ENCODE data around the gene CACNA1S. TPM values are rescaled to one million over a fixed set of nuclear protein-coding genes. Genes with fewer than 3 reads are reported as not detected.

The CACNA1S gene
- polyA plus RNA-seq, 1 of the 3 experiments (the other 2 are of a cell fraction) = not detected

DNA sequence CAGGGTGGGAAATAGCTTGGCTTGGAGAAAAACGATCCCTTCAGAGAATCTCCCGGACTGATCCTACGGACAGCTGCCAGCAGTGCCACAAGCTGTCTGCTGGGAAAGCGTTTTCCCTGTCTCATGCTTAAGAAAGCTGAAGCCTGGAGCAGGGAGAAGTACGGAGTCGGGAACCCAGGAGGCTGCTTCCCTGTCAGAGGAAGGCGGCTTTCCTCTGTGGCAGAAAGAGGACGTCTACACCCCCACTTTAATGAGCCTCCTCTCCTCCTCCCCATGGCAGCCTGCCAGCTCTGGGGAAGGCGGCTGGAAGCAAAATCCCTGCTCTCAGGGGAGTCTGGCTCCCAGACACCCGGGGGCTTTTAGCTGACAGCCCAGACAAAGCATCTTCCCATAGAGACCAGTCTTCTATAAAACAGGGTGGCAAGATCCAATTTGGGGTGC, 96.0 kb downstream of the CACNA1S start:
- peak; percentile 78 for DNase-seq
- POLR2A ChIA-PET = no interaction called here
- Histone ChIP-seq H3K4me2 (peak overlapping the region; percentile 9), H3F3A (replicated peaks; ENCODE audit: insufficient read depth) (no peaks in the 10 kb centered on the region), H3K9ac (no peak overlapping the region), H3K27ac (ENCODE audit: low read depth in 2 of 2, low read length in 1 of 2) (peak overlapping the region in 1 of 2 experiments; percentile 51; a peak in 1 of 4 replicates), H3K4me3 (ENCODE audit: low read depth in 2 of 2, low read length in 1 of 2) (no peak overlapping the region; a peak in 1 of 4 replicates), H3K27me3 (ENCODE audit: insufficient read depth) (no peaks in the 10 kb centered on the region), H4K20me1 (ENCODE audit: insufficient read depth) (no peaks in the 10 kb centered on the region), H2AFZ (ENCODE audit: low read depth) (no peak overlapping the region), H3K9me3 (no peaks in the 10 kb centered on the region), H3K36me3 (replicated peaks in 1 of 2; ENCODE audit: control insufficient read depth in 1 of 2, insufficient read depth in 2 of 2, low read length in 1 of 2) (no peaks in the 10 kb centered on the region), H3K79me2 (ENCODE audit: insufficient read depth) (no peaks in the 10 kb centered on the region), H3K4me1 (ENCODE audit: control insufficient read depth in 1 of 2, insufficient read depth in 2 of 2, low read depth in 1 of 2, low read length in 1 of 2) (peaks cover 10 to 44% of the 10 kb centered on the region in 2 experiments; a peak in 3 of 4 replicates), H3K9me2 (no peaks in the 10 kb centered on the region)
- 19% methylated on average over 6 of the region's 10 CpGs for WGBS (ENCODE audit: low lambda C conversion rate)
- TF ChIP-seq, protein P1, sequence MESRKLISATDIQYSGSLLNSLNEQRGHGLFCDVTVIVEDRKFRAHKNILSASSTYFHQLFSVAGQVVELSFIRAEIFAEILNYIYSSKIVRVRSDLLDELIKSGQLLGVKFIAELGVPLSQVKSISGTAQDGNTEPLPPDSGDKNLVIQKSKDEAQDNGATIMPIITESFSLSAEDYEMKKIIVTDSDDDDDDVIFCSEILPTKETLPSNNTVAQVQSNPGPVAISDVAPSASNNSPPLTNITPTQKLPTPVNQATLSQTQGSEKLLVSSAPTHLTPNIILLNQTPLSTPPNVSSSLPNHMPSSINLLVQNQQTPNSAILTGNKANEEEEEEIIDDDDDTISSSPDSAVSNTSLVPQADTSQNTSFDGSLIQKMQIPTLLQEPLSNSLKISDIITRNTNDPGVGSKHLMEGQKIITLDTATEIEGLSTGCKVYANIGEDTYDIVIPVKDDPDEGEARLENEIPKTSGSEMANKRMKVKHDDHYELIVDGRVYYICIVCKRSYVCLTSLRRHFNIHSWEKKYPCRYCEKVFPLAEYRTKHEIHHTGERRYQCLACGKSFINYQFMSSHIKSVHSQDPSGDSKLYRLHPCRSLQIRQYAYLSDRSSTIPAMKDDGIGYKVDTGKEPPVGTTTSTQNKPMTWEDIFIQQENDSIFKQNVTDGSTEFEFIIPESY (IDR thresholded peaks at IDR 0.05; ENCODE audit: borderline replicate concordance, low read depth) = no peak
- TF ChIP-seq, protein P2, sequence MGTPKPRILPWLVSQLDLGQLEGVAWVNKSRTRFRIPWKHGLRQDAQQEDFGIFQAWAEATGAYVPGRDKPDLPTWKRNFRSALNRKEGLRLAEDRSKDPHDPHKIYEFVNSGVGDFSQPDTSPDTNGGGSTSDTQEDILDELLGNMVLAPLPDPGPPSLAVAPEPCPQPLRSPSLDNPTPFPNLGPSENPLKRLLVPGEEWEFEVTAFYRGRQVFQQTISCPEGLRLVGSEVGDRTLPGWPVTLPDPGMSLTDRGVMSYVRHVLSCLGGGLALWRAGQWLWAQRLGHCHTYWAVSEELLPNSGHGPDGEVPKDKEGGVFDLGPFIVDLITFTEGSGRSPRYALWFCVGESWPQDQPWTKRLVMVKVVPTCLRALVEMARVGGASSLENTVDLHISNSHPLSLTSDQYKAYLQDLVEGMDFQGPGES (IDR thresholded peaks at IDR 0.05; ENCODE audit: low read depth, low read length) = no peak
- TF ChIP-seq TCF12 (IDR thresholded peaks at IDR 0.05) (no peak), GABPA (IDR thresholded peaks at IDR 0.05; ENCODE audit: low read depth) (no peak), RCOR1 (IDR thresholded peaks at IDR 0.05; ENCODE audit: low read length) (no peak), MEF2A (IDR thresholded peaks at IDR 0.05; ENCODE audit: borderline replicate concordance, low read depth) (no peak), EZH2phosphoT487 (IDR thresholded peaks at IDR 0.05; ENCODE audit: borderline replicate concordance, low read depth) (no peak), RFX5 (IDR thresholded peaks at IDR 0.05; ENCODE audit: low read length) (no peak), ELF1 (IDR thresholded peaks at IDR 0.05) (no peak), GATA2 (CRISPR knock-in tag; IDR thresholded peaks at IDR 0.05) (no peak), SIN3A (IDR thresholded peaks at IDR 0.05; ENCODE audit: borderline replicate concordance, low read depth, low read length) (no peak), RXRA (IDR thresholded peaks at IDR 0.05; ENCODE audit: borderline replicate concordance, low read depth) (no peak), TEAD4 (IDR thresholded peaks at IDR 0.05; ENCODE audit: borderline replicate concordance, insufficient read depth) (no peak)
- TF ChIP-seq, protein P3, sequence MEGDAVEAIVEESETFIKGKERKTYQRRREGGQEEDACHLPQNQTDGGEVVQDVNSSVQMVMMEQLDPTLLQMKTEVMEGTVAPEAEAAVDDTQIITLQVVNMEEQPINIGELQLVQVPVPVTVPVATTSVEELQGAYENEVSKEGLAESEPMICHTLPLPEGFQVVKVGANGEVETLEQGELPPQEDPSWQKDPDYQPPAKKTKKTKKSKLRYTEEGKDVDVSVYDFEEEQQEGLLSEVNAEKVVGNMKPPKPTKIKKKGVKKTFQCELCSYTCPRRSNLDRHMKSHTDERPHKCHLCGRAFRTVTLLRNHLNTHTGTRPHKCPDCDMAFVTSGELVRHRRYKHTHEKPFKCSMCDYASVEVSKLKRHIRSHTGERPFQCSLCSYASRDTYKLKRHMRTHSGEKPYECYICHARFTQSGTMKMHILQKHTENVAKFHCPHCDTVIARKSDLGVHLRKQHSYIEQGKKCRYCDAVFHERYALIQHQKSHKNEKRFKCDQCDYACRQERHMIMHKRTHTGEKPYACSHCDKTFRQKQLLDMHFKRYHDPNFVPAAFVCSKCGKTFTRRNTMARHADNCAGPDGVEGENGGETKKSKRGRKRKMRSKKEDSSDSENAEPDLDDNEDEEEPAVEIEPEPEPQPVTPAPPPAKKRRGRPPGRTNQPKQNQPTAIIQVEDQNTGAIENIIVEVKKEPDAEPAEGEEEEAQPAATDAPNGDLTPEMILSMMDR (IDR thresholded peaks at IDR 0.05) = no peak
- TF ChIP-seq, protein P4, sequence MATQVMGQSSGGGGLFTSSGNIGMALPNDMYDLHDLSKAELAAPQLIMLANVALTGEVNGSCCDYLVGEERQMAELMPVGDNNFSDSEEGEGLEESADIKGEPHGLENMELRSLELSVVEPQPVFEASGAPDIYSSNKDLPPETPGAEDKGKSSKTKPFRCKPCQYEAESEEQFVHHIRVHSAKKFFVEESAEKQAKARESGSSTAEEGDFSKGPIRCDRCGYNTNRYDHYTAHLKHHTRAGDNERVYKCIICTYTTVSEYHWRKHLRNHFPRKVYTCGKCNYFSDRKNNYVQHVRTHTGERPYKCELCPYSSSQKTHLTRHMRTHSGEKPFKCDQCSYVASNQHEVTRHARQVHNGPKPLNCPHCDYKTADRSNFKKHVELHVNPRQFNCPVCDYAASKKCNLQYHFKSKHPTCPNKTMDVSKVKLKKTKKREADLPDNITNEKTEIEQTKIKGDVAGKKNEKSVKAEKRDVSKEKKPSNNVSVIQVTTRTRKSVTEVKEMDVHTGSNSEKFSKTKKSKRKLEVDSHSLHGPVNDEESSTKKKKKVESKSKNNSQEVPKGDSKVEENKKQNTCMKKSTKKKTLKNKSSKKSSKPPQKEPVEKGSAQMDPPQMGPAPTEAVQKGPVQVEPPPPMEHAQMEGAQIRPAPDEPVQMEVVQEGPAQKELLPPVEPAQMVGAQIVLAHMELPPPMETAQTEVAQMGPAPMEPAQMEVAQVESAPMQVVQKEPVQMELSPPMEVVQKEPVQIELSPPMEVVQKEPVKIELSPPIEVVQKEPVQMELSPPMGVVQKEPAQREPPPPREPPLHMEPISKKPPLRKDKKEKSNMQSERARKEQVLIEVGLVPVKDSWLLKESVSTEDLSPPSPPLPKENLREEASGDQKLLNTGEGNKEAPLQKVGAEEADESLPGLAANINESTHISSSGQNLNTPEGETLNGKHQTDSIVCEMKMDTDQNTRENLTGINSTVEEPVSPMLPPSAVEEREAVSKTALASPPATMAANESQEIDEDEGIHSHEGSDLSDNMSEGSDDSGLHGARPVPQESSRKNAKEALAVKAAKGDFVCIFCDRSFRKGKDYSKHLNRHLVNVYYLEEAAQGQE (IDR thresholded peaks at IDR 0.05; ENCODE audit: low read depth, low read length) = no peak
- CTCF ChIA-PET = interaction anchor here (0.8 to 6.2 kb wide), 7 partner anchors 10 to 134 kb away, joined by 3 to 40 read pairs (median 4); no protein-coding TSS in a partner anchor

Data from SK-N-SH (cell line).